ENCODE measurements around the gene SMAD3.

- TF ChIP-seq CTCF (conservative IDR thresholded peaks at IDR 0.05; ENCODE audit: low read length) (no peak), EZH2phosphoT487 (IDR thresholded peaks at IDR 0.05; ENCODE audit: borderline replicate concordance, low read depth, low read length) (no peak)
Observed at GRCh38 chr15:67142767-67143100, 77.3 kb downstream of the SMAD3 start.
